ENCODE results near the gene TESK2.

- TF ChIP-seq GATA3 (IDR thresholded peaks at IDR 0.05; ENCODE audit: low read depth, low read length): no peak
- TF ChIP-seq GATA2 (IDR thresholded peaks at IDR 0.05; ENCODE audit: low read depth, low read length): no peak
Observed at GRCh38 chr1:45516465-45516864, 25.5 kb upstream of the TESK2 start.

Data from SH-SY5Y (cell line).